ENCODE data around the gene TCTA.
"Not testable (repeated sequence)": the region's sequence is repeated elsewhere in the genome, so short reads cannot be mapped to it uniquely, and the experiment has no call there.

Gene TCTA

GRCh38 chr3:49411968-49412631 is at the start of gene TCTA, which contains the start of gene RHOA:
Gene TCTA (plus strand): TSS chr3:49412423. CDS start chr3:49412427, 4 bp downstream.
Gene RHOA (minus strand): TSS chr3:49411976. CDS start chr3:49375589, 36,387 bp downstream.
- peak; percentile 98 for DNase-seq (ENCODE audit: low read depth in 2 of 2)

GRCh38 chr3:49362561-49362960 is 49.7 kb upstream of the TCTA start:
- DNase-seq (ENCODE audit: low read depth in 2 of 2) = no peak

GRCh38 chr3:49370585-49371290 is 41.5 kb upstream of the TCTA start:
- DNase-seq (ENCODE audit: low read depth in 2 of 2) = no peak

- no peak for DNase-seq (ENCODE audit: low read depth in 2 of 2)
These were observed 40.3 kb upstream of the TCTA start for GRCh38 chr3:49371946-49372345.

GRCh38 chr3:49377483-49377882 is 34.7 kb upstream of the TCTA start:
- DNase-seq (ENCODE audit: low read depth in 2 of 2) = peak; percentile 8 to 22

- DNase-seq (ENCODE audit: low read depth in 2 of 2) = no peak
These were observed 33.9 kb upstream of the TCTA start for GRCh38 chr3:49378249-49378895.

- no peak for DNase-seq (ENCODE audit: low read depth in 2 of 2)
These were observed 28.8 kb upstream of the TCTA start for GRCh38 chr3:49383387-49383786.

- DNase-seq (ENCODE audit: low read depth in 2 of 2) = no peak
These were observed 26.6 kb upstream of the TCTA start for GRCh38 chr3:49385617-49386016.

- DNase-seq (ENCODE audit: low read depth in 2 of 2) = no peak
These were observed 26.0 kb upstream of the TCTA start for GRCh38 chr3:49386056-49386756.

- DNase-seq (ENCODE audit: low read depth in 2 of 2) = no peak
These were observed 24.5 kb upstream of the TCTA start for GRCh38 chr3:49387721-49388120.

- no peak for DNase-seq (ENCODE audit: low read depth in 2 of 2)
These were observed 23.9 kb upstream of the TCTA start for GRCh38 chr3:49388289-49388820.

- DNase-seq (ENCODE audit: low read depth in 2 of 2) = no peak
These were observed 22.9 kb upstream of the TCTA start for GRCh38 chr3:49389297-49389696.

GRCh38 chr3:49391310-49391709 is 20.9 kb upstream of the TCTA start:
- not testable (repeated sequence) for DNase-seq (ENCODE audit: low read depth in 2 of 2)

GRCh38 chr3:49397470-49397869 is 14.8 kb upstream of the TCTA start:
- no peak for DNase-seq (ENCODE audit: low read depth in 2 of 2)

GRCh38 chr3:49399461-49399860 is 12.8 kb upstream of the TCTA start:
- DNase-seq (ENCODE audit: low read depth in 2 of 2) = no peak

GRCh38 chr3:49401766-49402165 is 10.5 kb upstream of the TCTA start:
- no peak for DNase-seq (ENCODE audit: low read depth in 2 of 2)

- no peak for DNase-seq (ENCODE audit: low read depth in 2 of 2)
These were observed 8.3 kb upstream of the TCTA start for GRCh38 chr3:49403891-49404290.

GRCh38 chr3:49405570-49405969 is 6.7 kb upstream of the TCTA start:
- DNase-seq (ENCODE audit: low read depth in 2 of 2) = not testable (repeated sequence)

- no peak for DNase-seq (ENCODE audit: low read depth in 2 of 2)
These were observed 5.4 kb upstream of the TCTA start for GRCh38 chr3:49406571-49407565.

- no peak for DNase-seq (ENCODE audit: low read depth in 2 of 2)
These were observed 2.0 kb upstream of the TCTA start for GRCh38 chr3:49410066-49410845.

All from activated CD4-positive, alpha-beta T cell treated with anti-CD3 and anti-CD28 coated beads for 24 hours (primary cell).